ENCODE measurements around the gene AIM2. TPM values are rescaled to one million over a fixed set of nuclear protein-coding genes. Genes with fewer than 3 reads are reported as not detected.

The AIM2 gene
- total and polyA plus RNA-seq, 2 of the 13 experiments (the other 11 are each of a cell fraction or from before 2014, with no cell fraction given): not detected

DNA sequence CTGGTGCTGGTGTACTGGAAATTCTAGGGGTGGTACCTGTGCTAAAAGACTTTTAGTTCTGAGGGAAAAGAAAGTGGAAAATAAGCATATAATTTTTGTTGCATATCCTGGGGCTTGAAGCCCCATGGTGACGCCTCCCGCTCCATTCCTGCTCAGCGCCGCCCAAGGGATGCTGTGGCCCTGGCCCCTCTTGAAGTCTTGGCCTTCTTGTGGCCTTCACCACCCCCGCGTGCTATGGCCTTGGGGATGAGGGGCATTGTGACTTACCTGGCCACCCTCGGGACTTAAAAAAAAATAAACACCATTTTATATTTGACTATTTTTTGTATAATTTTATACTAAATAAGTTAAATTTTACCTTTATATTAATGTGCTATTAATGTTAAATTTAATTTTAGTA lies 51.5 kb downstream of the AIM2 start:
- H3K27me3 ChIP-seq (ENCODE audit: control insufficient read depth in 1 of 2, insufficient read depth in 2 of 2, low read length in 2 of 2): no peaks in the 10 kb centered on the region; a peak in 1 of 5 replicates
- no peaks in the 10 kb centered on the region for H4K20me1 ChIP-seq (ENCODE audit: insufficient read depth, low read length)
- intact Hi-C loops (cut with micrococcal nuclease; ENCODE audit: unreplicated experiment): no loop called here
- no peak overlapping the region for H2AFZ ChIP-seq (ENCODE audit: low read length)
- no peak for ATAC-seq
- FAIRE-seq: no peak
- H3K4me2 ChIP-seq (ENCODE audit: low read depth, low read length): no peak overlapping the region
- DNase-seq (ENCODE audit: low spot score): no peak
- H3K36me3 ChIP-seq (replicated peaks in 1 of 2; ENCODE audit: control insufficient read depth in 1 of 2, insufficient read depth in 2 of 2, low read length in 2 of 2): no peaks in the 10 kb centered on the region
- no peak overlapping the region for H3K9ac ChIP-seq (ENCODE audit: insufficient read depth, low read depth, low read length)
- TF ChIP-seq ZNF564 (CRISPR knock-in tag; IDR thresholded peaks at IDR 0.05) (no peak), ZNF121 (CRISPR knock-in tag; IDR thresholded peaks at IDR 0.05) (no peak)
- TF ChIP-seq, protein P1, sequence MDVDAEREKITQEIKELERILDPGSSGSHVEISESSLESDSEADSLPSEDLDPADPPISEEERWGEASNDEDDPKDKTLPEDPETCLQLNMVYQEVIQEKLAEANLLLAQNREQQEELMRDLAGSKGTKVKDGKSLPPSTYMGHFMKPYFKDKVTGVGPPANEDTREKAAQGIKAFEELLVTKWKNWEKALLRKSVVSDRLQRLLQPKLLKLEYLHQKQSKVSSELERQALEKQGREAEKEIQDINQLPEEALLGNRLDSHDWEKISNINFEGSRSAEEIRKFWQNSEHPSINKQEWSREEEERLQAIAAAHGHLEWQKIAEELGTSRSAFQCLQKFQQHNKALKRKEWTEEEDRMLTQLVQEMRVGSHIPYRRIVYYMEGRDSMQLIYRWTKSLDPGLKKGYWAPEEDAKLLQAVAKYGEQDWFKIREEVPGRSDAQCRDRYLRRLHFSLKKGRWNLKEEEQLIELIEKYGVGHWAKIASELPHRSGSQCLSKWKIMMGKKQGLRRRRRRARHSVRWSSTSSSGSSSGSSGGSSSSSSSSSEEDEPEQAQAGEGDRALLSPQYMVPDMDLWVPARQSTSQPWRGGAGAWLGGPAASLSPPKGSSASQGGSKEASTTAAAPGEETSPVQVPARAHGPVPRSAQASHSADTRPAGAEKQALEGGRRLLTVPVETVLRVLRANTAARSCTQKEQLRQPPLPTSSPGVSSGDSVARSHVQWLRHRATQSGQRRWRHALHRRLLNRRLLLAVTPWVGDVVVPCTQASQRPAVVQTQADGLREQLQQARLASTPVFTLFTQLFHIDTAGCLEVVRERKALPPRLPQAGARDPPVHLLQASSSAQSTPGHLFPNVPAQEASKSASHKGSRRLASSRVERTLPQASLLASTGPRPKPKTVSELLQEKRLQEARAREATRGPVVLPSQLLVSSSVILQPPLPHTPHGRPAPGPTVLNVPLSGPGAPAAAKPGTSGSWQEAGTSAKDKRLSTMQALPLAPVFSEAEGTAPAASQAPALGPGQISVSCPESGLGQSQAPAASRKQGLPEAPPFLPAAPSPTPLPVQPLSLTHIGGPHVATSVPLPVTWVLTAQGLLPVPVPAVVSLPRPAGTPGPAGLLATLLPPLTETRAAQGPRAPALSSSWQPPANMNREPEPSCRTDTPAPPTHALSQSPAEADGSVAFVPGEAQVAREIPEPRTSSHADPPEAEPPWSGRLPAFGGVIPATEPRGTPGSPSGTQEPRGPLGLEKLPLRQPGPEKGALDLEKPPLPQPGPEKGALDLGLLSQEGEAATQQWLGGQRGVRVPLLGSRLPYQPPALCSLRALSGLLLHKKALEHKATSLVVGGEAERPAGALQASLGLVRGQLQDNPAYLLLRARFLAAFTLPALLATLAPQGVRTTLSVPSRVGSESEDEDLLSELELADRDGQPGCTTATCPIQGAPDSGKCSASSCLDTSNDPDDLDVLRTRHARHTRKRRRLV (CRISPR knock-in tag; IDR thresholded peaks at IDR 0.05): no peak
- no peaks in the 10 kb centered on the region for H3K79me2 ChIP-seq (ENCODE audit: insufficient read depth, low read length)
- WGBS (ENCODE audit: low lambda C conversion rate): 17% methylated on average over 7 of the region's 7 CpGs
- no peaks in the 10 kb centered on the region for H3K4me1 ChIP-seq (ENCODE audit: insufficient read depth, low read length)
- no peak overlapping the region for H3K4me3 ChIP-seq (replicated peaks in 1 of 3; ENCODE audit: insufficient read depth in 1 of 3, low read depth in 2 of 3, low read length in 3 of 3)
- CTCF ChIA-PET (ENCODE audit: low intra/inter-chr PET ratio, low total read pairs): no interaction called here
- no peaks in the 10 kb centered on the region for H3K9me3 ChIP-seq (ENCODE audit: low read length)
- in situ Hi-C loops (cut with HindIII; ENCODE audit: extremely low pct_ligation_motif_present, low pct_unique_long_range_greater_than_20kb): no loop called here
- no peak overlapping the region for H3K27ac ChIP-seq (ENCODE audit: extremely low read length, insufficient read depth, low read length)
- no TSS peak for BruUV-seq (replicated peaks)
- POLR2A ChIA-PET: no interaction called here

DNA sequence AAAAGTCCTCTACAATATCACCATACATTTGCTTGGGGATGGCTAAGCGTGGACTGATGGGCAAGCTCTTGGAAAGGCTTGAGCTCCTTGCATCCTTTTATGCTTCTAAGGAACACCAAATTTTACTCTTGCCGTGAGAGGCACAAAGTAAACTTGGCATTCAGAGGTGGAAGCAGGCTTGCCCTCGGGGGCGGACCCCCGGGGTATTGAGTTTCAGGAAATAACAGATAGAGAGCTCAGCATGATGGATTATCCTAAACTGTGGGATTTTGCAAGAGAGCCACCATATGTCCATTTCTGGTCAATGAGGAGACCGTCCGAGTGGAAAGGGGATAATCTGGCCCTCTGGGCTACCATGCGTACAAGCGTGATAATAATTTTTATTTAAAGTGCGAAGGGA lies 52.8 kb downstream of the AIM2 start:
- no peak overlapping the region for H3K27ac ChIP-seq (ENCODE audit: extremely low read length, insufficient read depth, low read length)
- no peaks in the 10 kb centered on the region for H4K20me1 ChIP-seq (ENCODE audit: insufficient read depth, low read length)
- WGBS (ENCODE audit: low lambda C conversion rate): 8% methylated on average over 9 of the region's 10 CpGs
- H3K79me2 ChIP-seq (ENCODE audit: insufficient read depth, low read length): no peaks in the 10 kb centered on the region
- H3K4me2 ChIP-seq (ENCODE audit: low read depth, low read length): no peak overlapping the region
- H3K4me3 ChIP-seq (replicated peaks in 1 of 3; ENCODE audit: insufficient read depth in 1 of 3, low read depth in 2 of 3, low read length in 3 of 3): no peak overlapping the region
- ChIA-PET CTCF (ENCODE audit: low intra/inter-chr PET ratio, low total read pairs) (no interaction called here), POLR2A (no interaction called here)
- H3K27me3 ChIP-seq (ENCODE audit: control insufficient read depth in 1 of 2, insufficient read depth in 2 of 2, low read length in 2 of 2): no peaks in the 10 kb centered on the region; a peak in 1 of 5 replicates
- DNase-seq (ENCODE audit: low spot score) (no peak), FAIRE-seq (no peak), ATAC-seq (no peak)
- no peak overlapping the region for H2AFZ ChIP-seq (ENCODE audit: low read length)
- no peaks in the 10 kb centered on the region for H3K9me3 ChIP-seq (ENCODE audit: low read length)
- no peaks in the 10 kb centered on the region for H3K36me3 ChIP-seq (replicated peaks in 1 of 2; ENCODE audit: control insufficient read depth in 1 of 2, insufficient read depth in 2 of 2, low read length in 2 of 2)
- TF ChIP-seq NCOR1 (IDR thresholded peaks at IDR 0.05; ENCODE audit: borderline replicate concordance, low read length) (no peak), ZNF350 (CRISPR knock-in tag; IDR thresholded peaks at IDR 0.05; ENCODE audit: borderline replicate concordance, low read depth) (no peak)
- no TSS peak for BruUV-seq (replicated peaks)
- intact Hi-C loops (cut with micrococcal nuclease; ENCODE audit: unreplicated experiment): no loop called here
- in situ Hi-C loops (cut with HindIII; ENCODE audit: extremely low pct_ligation_motif_present, low pct_unique_long_range_greater_than_20kb): loop anchor here (25.0 kb wide), 1 partner anchor 836 kb away; the partner anchor contains the start of gene CD1D
- H3K4me1 ChIP-seq (ENCODE audit: insufficient read depth, low read length): no peaks in the 10 kb centered on the region
- no peak overlapping the region for H3K9ac ChIP-seq (ENCODE audit: insufficient read depth, low read depth, low read length)
